Measurements from ENCODE around the gene NUP50.

NUP50 gene

GRCh38 chr22:45163099-45163450 lies 650 bp upstream of the NUP50 start:
- H3K4me3 ChIP-seq (ENCODE audit: low read length), result peak overlapping the region; percentile 98
- H3K27me3 ChIP-seq (ENCODE audit: insufficient read depth, low read length), result no peaks in the 10 kb centered on the region
- H3K27ac ChIP-seq (ENCODE audit: low read length), result peak overlapping the region; percentile 78
- H3K9me3 ChIP-seq (ENCODE audit: insufficient read depth, low read depth, low read length), result no peaks in the 10 kb centered on the region
- peaks cover 21% of the 10 kb centered on the region for H3K4me1 ChIP-seq (ENCODE audit: insufficient read depth, low read length)
- peaks cover 25% of the 10 kb centered on the region for H3K36me3 ChIP-seq (ENCODE audit: insufficient read depth, low read depth, low read length)
- peak overlapping the region; percentile 95 for H3K9ac ChIP-seq (ENCODE audit: low read depth, low read length)

- Histone ChIP-seq H3K9ac (ENCODE audit: low read depth, low read length) (peak overlapping the region; percentile 88; the same call in 1 of the 2 replicates), H3K27me3 (ENCODE audit: insufficient read depth, low read length) (no peaks in the 10 kb centered on the region), H3K4me1 (ENCODE audit: insufficient read depth, low read length) (peaks cover 21% of the 10 kb centered on the region), H3K27ac (ENCODE audit: low read length) (peak overlapping the region; percentile 67), H3K9me3 (ENCODE audit: insufficient read depth, low read depth, low read length) (no peaks in the 10 kb centered on the region), H3K4me3 (ENCODE audit: low read length) (peak overlapping the region; percentile 98), H3K36me3 (ENCODE audit: insufficient read depth, low read depth, low read length) (peaks cover 38% of the 10 kb centered on the region)
Observed at GRCh38 chr22:45164270-45165088, 754 bp downstream of the NUP50 start.

GRCh38 chr22:45166932-45167331 lies 3.2 kb downstream of the NUP50 start:
- Histone ChIP-seq H3K4me1 (ENCODE audit: insufficient read depth, low read length) (peaks cover 10% of the 10 kb centered on the region; the same call in 1 of the 2 replicates), H3K4me3 (ENCODE audit: low read length) (no peak overlapping the region), H3K9ac (ENCODE audit: low read depth, low read length) (no peak overlapping the region), H3K36me3 (ENCODE audit: insufficient read depth, low read depth, low read length) (peaks cover 63% of the 10 kb centered on the region), H3K27me3 (ENCODE audit: insufficient read depth, low read length) (no peaks in the 10 kb centered on the region), H3K9me3 (ENCODE audit: insufficient read depth, low read depth, low read length) (no peaks in the 10 kb centered on the region), H3K27ac (ENCODE audit: low read length) (no peak overlapping the region)

- Histone ChIP-seq H3K27me3 (ENCODE audit: insufficient read depth, low read length) (no peaks in the 10 kb centered on the region), H3K4me1 (ENCODE audit: insufficient read depth, low read length) (peaks cover 10% of the 10 kb centered on the region; the same call in 1 of the 2 replicates), H3K4me3 (ENCODE audit: low read length) (no peak overlapping the region), H3K9me3 (ENCODE audit: insufficient read depth, low read depth, low read length) (no peaks in the 10 kb centered on the region), H3K27ac (ENCODE audit: low read length) (no peak overlapping the region), H3K36me3 (ENCODE audit: insufficient read depth, low read depth, low read length) (peaks cover 92% of the 10 kb centered on the region), H3K9ac (ENCODE audit: low read depth, low read length) (no peak overlapping the region)
Observed at GRCh38 chr22:45169591-45170466, 6.1 kb downstream of the NUP50 start.

GRCh38 chr22:45171830-45172229 lies 8.1 kb downstream of the NUP50 start:
- Histone ChIP-seq H3K4me3 (ENCODE audit: low read length) (no peak overlapping the region), H3K36me3 (ENCODE audit: insufficient read depth, low read depth, low read length) (peaks cover 99% of the 10 kb centered on the region), H3K9me3 (ENCODE audit: insufficient read depth, low read depth, low read length) (no peaks in the 10 kb centered on the region)

GRCh38 chr22:45172881-45173585 lies 9.3 kb downstream of the NUP50 start:
- H3K9me3 ChIP-seq (ENCODE audit: insufficient read depth, low read depth, low read length), result no peaks in the 10 kb centered on the region

More at GRCh38 chr22:45171830-45172229, 8.1 kb downstream of the NUP50 start:
- no peaks in the 10 kb centered on the region for H3K4me1 ChIP-seq (ENCODE audit: insufficient read depth, low read length)
- no peak overlapping the region for H3K27ac ChIP-seq (ENCODE audit: low read length)
- no peaks in the 10 kb centered on the region for H3K27me3 ChIP-seq (ENCODE audit: insufficient read depth, low read length)
- H3K9ac ChIP-seq (ENCODE audit: low read depth, low read length), result no peak overlapping the region

GRCh38 chr22:45179276-45180049 lies 15.7 kb downstream of the NUP50 start:
- no peak overlapping the region for H3K4me3 ChIP-seq (ENCODE audit: low read length)
- no peak overlapping the region for H3K27ac ChIP-seq (ENCODE audit: low read length)
- H3K4me1 ChIP-seq (ENCODE audit: insufficient read depth, low read length), result peaks cover 12% of the 10 kb centered on the region; the same call in 1 of the 2 replicates
- H3K27me3 ChIP-seq (ENCODE audit: insufficient read depth, low read length), result no peaks in the 10 kb centered on the region
- no peak overlapping the region for H3K9ac ChIP-seq (ENCODE audit: low read depth, low read length)
- peaks cover 87% of the 10 kb centered on the region for H3K36me3 ChIP-seq (ENCODE audit: insufficient read depth, low read depth, low read length)
- no peaks in the 10 kb centered on the region for H3K9me3 ChIP-seq (ENCODE audit: insufficient read depth, low read depth, low read length)

More at GRCh38 chr22:45172881-45173585, 9.3 kb downstream of the NUP50 start:
- Histone ChIP-seq H3K27me3 (ENCODE audit: insufficient read depth, low read length) (no peaks in the 10 kb centered on the region), H3K4me3 (ENCODE audit: low read length) (no peak overlapping the region), H3K27ac (ENCODE audit: low read length) (no peak overlapping the region), H3K4me1 (ENCODE audit: insufficient read depth, low read length) (no peaks in the 10 kb centered on the region), H3K9ac (ENCODE audit: low read depth, low read length) (no peak overlapping the region), H3K36me3 (ENCODE audit: insufficient read depth, low read depth, low read length) (peaks cover 97% of the 10 kb centered on the region)

- no peaks in the 10 kb centered on the region for H3K9me3 ChIP-seq (ENCODE audit: insufficient read depth, low read depth, low read length)
- no peak overlapping the region for H3K9ac ChIP-seq (ENCODE audit: low read depth, low read length)
- no peak overlapping the region for H3K27ac ChIP-seq (ENCODE audit: low read length)
- peaks cover 12% of the 10 kb centered on the region; the same call in 1 of the 2 replicates for H3K4me1 ChIP-seq (ENCODE audit: insufficient read depth, low read length)
- H3K27me3 ChIP-seq (ENCODE audit: insufficient read depth, low read length), result no peaks in the 10 kb centered on the region
- H3K36me3 ChIP-seq (ENCODE audit: insufficient read depth, low read depth, low read length), result peaks cover 87% of the 10 kb centered on the region
- no peak overlapping the region for H3K4me3 ChIP-seq (ENCODE audit: low read length)
Observed at GRCh38 chr22:45180146-45180679, 16.5 kb downstream of the NUP50 start.

- Histone ChIP-seq H3K9me3 (ENCODE audit: insufficient read depth, low read depth, low read length) (no peaks in the 10 kb centered on the region), H3K36me3 (ENCODE audit: insufficient read depth, low read depth, low read length) (peaks cover 87% of the 10 kb centered on the region), H3K4me1 (ENCODE audit: insufficient read depth, low read length) (peaks cover 12% of the 10 kb centered on the region; the same call in 1 of the 2 replicates), H3K27ac (ENCODE audit: low read length) (peak overlapping the region; percentile 7), H3K9ac (ENCODE audit: low read depth, low read length) (peak overlapping the region; percentile 45; the same call in 1 of the 2 replicates), H3K27me3 (ENCODE audit: insufficient read depth, low read length) (no peaks in the 10 kb centered on the region), H3K4me3 (ENCODE audit: low read length) (no peak overlapping the region)
Observed at GRCh38 chr22:45181240-45181639, 17.5 kb downstream of the NUP50 start.

- no peaks in the 10 kb centered on the region for H3K9me3 ChIP-seq (ENCODE audit: insufficient read depth, low read depth, low read length)
- peak overlapping the region; percentile 45; the same call in 1 of the 2 replicates for H3K9ac ChIP-seq (ENCODE audit: low read depth, low read length)
- peaks cover 87% of the 10 kb centered on the region for H3K36me3 ChIP-seq (ENCODE audit: insufficient read depth, low read depth, low read length)
- H3K27me3 ChIP-seq (ENCODE audit: insufficient read depth, low read length), result no peaks in the 10 kb centered on the region
- H3K4me1 ChIP-seq (ENCODE audit: insufficient read depth, low read length), result peaks cover 12% of the 10 kb centered on the region; the same call in 1 of the 2 replicates
- H3K4me3 ChIP-seq (ENCODE audit: low read length), result no peak overlapping the region
- H3K27ac ChIP-seq (ENCODE audit: low read length), result peak overlapping the region; percentile 7
Observed at GRCh38 chr22:45181766-45182165, 18.0 kb downstream of the NUP50 start.
